Keratinocyte (primary cell): Measurements from ENCODE around the gene RRP8. TPM values are rescaled to one million over a fixed set of nuclear protein-coding genes. Genes with fewer than 3 reads are reported as not detected.

Source experiments
- DNase-seq: peaks from one replicate; pipeline ENCODE4 v3.0.0-alpha.2; 2011; ENCODE audit warnings: low read depth, missing footprints, low spot score
- FAIRE-seq: peaks from 2 replicates; lab custom pipeline; 2011; peaks lifted over from hg19 to GRCh38; lab: Jason Lieb, UNC
- H2AFZ ChIP-seq: 2 replicates; pipeline ENCODE4 v1.6.0; 2012; ENCODE audit warnings: low read length, control low read depth, inconsistent platforms; ENCODE audit not compliant: control insufficient read depth
- H3K27ac ChIP-seq: 2 replicates; pipeline ENCODE4 v1.5.1; 2011; ENCODE audit warnings: low read length; ENCODE audit not compliant: control insufficient read depth, insufficient read depth
- H3K27me3 ChIP-seq: 3 replicates; pipeline ENCODE4 v1.6.0; 2011; ENCODE audit warnings: low read length; ENCODE audit not compliant: control insufficient read depth, insufficient read depth; ENCODE audit errors: extremely low read depth
- H3K36me3 ChIP-seq, 2 experiments: 2 replicates in 1 of 2; 3 replicates in 1 of 2; pipeline ENCODE4 v1.5.1; 2011; ENCODE audit warnings: low read length in 2 of 2, mild to moderate bottlenecking in 1 of 2; ENCODE audit not compliant: control insufficient read depth in 2 of 2, insufficient read depth in 2 of 2; ENCODE audit errors: extremely low read depth in 1 of 2
- H3K4me1 ChIP-seq: 3 replicates; pipeline ENCODE4 v1.5.1; 2011; ENCODE audit warnings: low read length; ENCODE audit not compliant: control insufficient read depth, insufficient read depth; ENCODE audit errors: extremely low read depth
- H3K4me2 ChIP-seq: 3 replicates; pipeline ENCODE4 v1.6.0; 2011; ENCODE audit warnings: low read depth, low read length; ENCODE audit not compliant: control insufficient read depth, insufficient read depth; ENCODE audit errors: extremely low read depth
- H3K4me3 ChIP-seq, 3 experiments: fragments of 200-600 bp in 1 of 3; sonication (generic) in 1 of 3; 2 replicates in 2 of 3; 3 replicates in 1 of 3; pipeline ENCODE4 v1.5.1; 2011 to 2016; ENCODE audit warnings: low read length in 3 of 3, mild to moderate bottlenecking in 3 of 3, control low read depth in 2 of 3, inconsistent platforms in 1 of 3, low read depth in 1 of 3, mixed read lengths in 1 of 3, mixed run types in 1 of 3, moderate library complexity in 1 of 3; ENCODE audit not compliant: control insufficient read depth in 2 of 3, insufficient read depth in 2 of 3; ENCODE audit errors: extremely low read depth in 1 of 3
- H3K79me2 ChIP-seq: 2 replicates; pipeline ENCODE4 v1.6.0; 2012; ENCODE audit warnings: low read length; ENCODE audit not compliant: control insufficient read depth, insufficient read depth
- H3K9ac ChIP-seq: 3 replicates; pipeline ENCODE4 v1.6.0; 2011; ENCODE audit warnings: low read length; ENCODE audit not compliant: control insufficient read depth, insufficient read depth; ENCODE audit errors: extremely low read depth
- H3K9me1 ChIP-seq: 3 replicates; pipeline ENCODE4 v1.6.0; 2011; ENCODE audit warnings: low read length; ENCODE audit not compliant: control insufficient read depth, insufficient read depth; ENCODE audit errors: extremely low read depth
- H3K9me3 ChIP-seq: 2 replicates; pipeline ENCODE4 v1.5.1; 2012; ENCODE audit warnings: low read depth, low read length; ENCODE audit not compliant: control insufficient read depth
- H4K20me1 ChIP-seq: 3 replicates; pipeline ENCODE4 v1.6.0; 2011; ENCODE audit warnings: low read length; ENCODE audit not compliant: control insufficient read depth, insufficient read depth; ENCODE audit errors: extremely low read depth
- CTCF ChIP-seq, 3 experiments: IDR thresholded peaks in 1 of 3; conservative IDR thresholded peaks in 1 of 3; optimal IDR thresholded peaks in 1 of 3; 2 replicates in 2 of 3; 3 replicates in 1 of 3; pipeline versions ENCODE3 to v1.5.1; 2011; ENCODE audit warnings: low read length in 3 of 3, mild to moderate bottlenecking in 3 of 3, moderate library complexity in 2 of 3, control low read depth in 1 of 3, inconsistent platforms in 1 of 3; ENCODE audit not compliant: insufficient read depth in 2 of 3; ENCODE audit errors: extremely low read depth in 1 of 3
- EZH2 ChIP-seq: IDR thresholded peaks from one replicate; pipeline ENCODE4 v1.6.1; 2012; ENCODE audit warnings: inconsistent platforms, mild to moderate bottlenecking, low read length, moderate library complexity
- dilution Hi-C: fragments of 300-500 bp; cut with MboI; formaldehyde crosslinking; loops from one replicate; pipeline ENCODE4 v1.7.0; 2020; ENCODE audit warnings: low sequenced_read_pairs; ENCODE audit not compliant: extremely low pct_ligation_motif_present
- polyA plus RNA-seq, 5 experiments: library from polyadenylated mRNA; depleted of rRNA in 3 of 5; stranded (reverse) in 3 of 5; stranded (forward) in 1 of 5; unstranded in 1 of 5; fragments of >200 nt; gene quantifications; 1 replicate in 1 of 5; 2 replicates in 3 of 5; 3 replicates in 1 of 5; pipeline versions ENCODE4 v1.2.1 to v1.2.3, GENCODE V29; 2011 to 2012; ENCODE audit warnings: missing spikeins in 2 of 5, low read depth in 1 of 5, low replicate concordance in 1 of 5

The RRP8 gene
- polyA plus RNA-seq, 1 donor (not counting 4 experiments of a cell fraction or from before 2014, with no cell fraction given), result 15.0 TPM

- dilution Hi-C loops, result no loop called here
- Histone ChIP-seq H3K9me1 (no peaks in the 10 kb centered on the region), H3K4me3 (no peak overlapping the region), H2AFZ (no peak overlapping the region), H3K27me3 (no peaks in the 10 kb centered on the region), H3K27ac (no peak overlapping the region), H3K36me3 (peaks cover 0 to 1% of the 10 kb centered on the region in 2 experiments), H3K9me3 (no peaks in the 10 kb centered on the region), H3K4me1 (peaks cover 5% of the 10 kb centered on the region), H3K4me2 (no peak overlapping the region), H4K20me1 (no peaks in the 10 kb centered on the region), H3K9ac (no peak overlapping the region), H3K79me2 (no peaks in the 10 kb centered on the region)
- DNase-seq (no peak), FAIRE-seq (peak; percentile 48)
- TF ChIP-seq CTCF (optimal IDR thresholded peaks at IDR 0.05 in 1 of 3, IDR thresholded peaks at IDR 0.05 in 1 of 3, conservative IDR thresholded peaks at IDR 0.05 in 1 of 3; ENCODE audit: extremely low read depth in 1 of 3, insufficient read depth in 2 of 3, low read length in 3 of 3) (no peak), EZH2 (no peak)
These were observed 35.1 kb downstream of the RRP8 start for GRCh38 chr11:6568191-6568918.

- H4K20me1 ChIP-seq, result no peaks in the 10 kb centered on the region
- H3K27me3 ChIP-seq, result no peaks in the 10 kb centered on the region
- FAIRE-seq (no peak), DNase-seq (no peak)
- H3K4me3 ChIP-seq, result no peak overlapping the region
- H3K27ac ChIP-seq, result no peak overlapping the region
- H3K9me1 ChIP-seq, result no peaks in the 10 kb centered on the region
- H2AFZ ChIP-seq, result no peak overlapping the region
- no peak overlapping the region for H3K4me2 ChIP-seq
- no peak overlapping the region for H3K9ac ChIP-seq
- dilution Hi-C loops, result no loop called here
- peaks cover 5% of the 10 kb centered on the region for H3K4me1 ChIP-seq
- peaks cover 0 to 1% of the 10 kb centered on the region in 2 experiments for H3K36me3 ChIP-seq
- no peaks in the 10 kb centered on the region for H3K9me3 ChIP-seq
- TF ChIP-seq EZH2 (no peak), CTCF (optimal IDR thresholded peaks at IDR 0.05 in 1 of 3, IDR thresholded peaks at IDR 0.05 in 1 of 3, conservative IDR thresholded peaks at IDR 0.05 in 1 of 3; ENCODE audit: extremely low read depth in 1 of 3, insufficient read depth in 2 of 3, low read length in 3 of 3) (no peak)
- H3K79me2 ChIP-seq, result no peaks in the 10 kb centered on the region
These were observed 36.1 kb downstream of the RRP8 start for GRCh38 chr11:6567371-6567745.
